ENCODE data around the gene TSPAN1.

TSPAN1 gene

GRCh38 chr1:46174448-46175231, at the start of gene TSPAN1:
TSPAN1 (plus strand) TSS chr1:46175087; CDS start chr1:46181108, 6,021 bp downstream.
- H3K4me3 ChIP-seq (ENCODE audit: low read depth, low read length) = no peak within 1 kb of the TSS
- no peak for TF ChIP-seq CTCF (IDR thresholded peaks at IDR 0.05; ENCODE audit: borderline replicate concordance, insufficient read depth, low read depth, low read length)

GRCh38 chr1:46128344-46128743, 46.5 kb upstream of the TSPAN1 start:
- no peak for TF ChIP-seq CTCF (IDR thresholded peaks at IDR 0.05; ENCODE audit: borderline replicate concordance, insufficient read depth, low read depth, low read length)

GRCh38 chr1:46130121-46130520, 44.8 kb upstream of the TSPAN1 start:
- TF ChIP-seq CTCF (IDR thresholded peaks at IDR 0.05; ENCODE audit: borderline replicate concordance, insufficient read depth, low read depth, low read length) = no peak
- peak overlapping the region; percentile 85 for H3K4me3 ChIP-seq (ENCODE audit: low read depth, low read length)

More at GRCh38 chr1:46128344-46128743, 46.5 kb upstream of the TSPAN1 start:
- H3K4me3 ChIP-seq (ENCODE audit: low read depth, low read length) = no peak overlapping the region

GRCh38 chr1:46130606-46131005, 44.3 kb upstream of the TSPAN1 start:
- H3K4me3 ChIP-seq (ENCODE audit: low read depth, low read length) = peak overlapping the region; percentile 85

GRCh38 chr1:46131093-46131492, 43.8 kb upstream of the TSPAN1 start:
- peak overlapping the region; percentile 85 for H3K4me3 ChIP-seq (ENCODE audit: low read depth, low read length)
- no peak for TF ChIP-seq CTCF (IDR thresholded peaks at IDR 0.05; ENCODE audit: borderline replicate concordance, insufficient read depth, low read depth, low read length)

More at GRCh38 chr1:46130606-46131005, 44.3 kb upstream of the TSPAN1 start:
- no peak for TF ChIP-seq CTCF (IDR thresholded peaks at IDR 0.05; ENCODE audit: borderline replicate concordance, insufficient read depth, low read depth, low read length)

- peak overlapping the region; percentile 85 for H3K4me3 ChIP-seq (ENCODE audit: low read depth, low read length)
- TF ChIP-seq CTCF (IDR thresholded peaks at IDR 0.05; ENCODE audit: borderline replicate concordance, insufficient read depth, low read depth, low read length) = no peak
Observed at GRCh38 chr1:46131712-46132528, 43.0 kb upstream of the TSPAN1 start.
